Right ventricle myocardium superior (tissue), 1 donor: ENCODE results near the gene ZNF652. TPM values are rescaled to one million over a fixed set of nuclear protein-coding genes. Genes with fewer than 3 reads are reported as not detected.

ENCODE experiments used
- ATAC-seq: fragments of 200-7000 bp; cut with Tn5 transposase; one replicate; pipeline ENCODE4 v1.9.1; 2020; ENCODE audit warnings: mild to moderate bottlenecking; ENCODE audit not compliant: poor library complexity
- DNase-seq: peaks from one replicate; pipeline ENCODE4 v3.0.0-alpha.2; 2020
- intact Hi-C: fragments of 100-400 bp; cut with DNase I; formaldehyde crosslinking; loops from one replicate; pipeline ENCODE4 v1.11.2; 2022
- total RNA-seq: library from RNA; stranded (reverse); fragmentation: NEBNext Ultra II Directional; extraction: Animal tissue kit (Norgen Biotek cat#: 25700); gene quantifications from one replicate; pipeline ENCODE4 v1.2.1, GENCODE V29; 2021
- donor health status: DM: no; HTN: yes; CAD: no; lungs with severe emphysema.

ZNF652 gene
- total RNA-seq, 1 donor from 2014 or later = 18.6 TPM

GRCh38 chr17:49364119-49364518, 2.1 kb upstream of the ZNF652 start:
- ATAC-seq = no peak
- no peak for DNase-seq
- intact Hi-C loops = no loop called here

DNA sequence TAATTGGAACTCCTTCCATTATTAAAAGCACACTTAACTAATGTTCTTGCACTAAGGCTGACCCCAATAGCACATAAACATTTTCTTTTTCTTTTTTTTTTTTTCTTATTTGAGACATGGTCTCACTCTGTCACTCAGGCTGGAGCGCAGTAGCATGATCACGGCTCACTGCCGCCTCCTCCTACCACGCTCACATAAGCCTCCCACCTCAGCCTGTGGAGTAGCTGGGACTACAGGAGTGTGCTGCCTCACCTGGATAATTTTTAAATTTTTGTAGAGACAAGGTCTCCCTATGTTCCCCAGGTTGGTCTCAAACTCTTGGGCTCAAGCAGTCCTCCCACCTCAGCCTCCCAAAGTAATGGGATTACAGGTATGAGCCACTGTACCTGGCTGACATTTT, 1.2 kb upstream of the ZNF652 start:
- ATAC-seq = no peak
- intact Hi-C loops = no loop called here
- no peak for DNase-seq

GRCh38 chr17:49362723-49363117, 670 bp upstream of the ZNF652 start:
- intact Hi-C loops = no loop called here
- no peak for DNase-seq
- no peak for ATAC-seq

DNA sequence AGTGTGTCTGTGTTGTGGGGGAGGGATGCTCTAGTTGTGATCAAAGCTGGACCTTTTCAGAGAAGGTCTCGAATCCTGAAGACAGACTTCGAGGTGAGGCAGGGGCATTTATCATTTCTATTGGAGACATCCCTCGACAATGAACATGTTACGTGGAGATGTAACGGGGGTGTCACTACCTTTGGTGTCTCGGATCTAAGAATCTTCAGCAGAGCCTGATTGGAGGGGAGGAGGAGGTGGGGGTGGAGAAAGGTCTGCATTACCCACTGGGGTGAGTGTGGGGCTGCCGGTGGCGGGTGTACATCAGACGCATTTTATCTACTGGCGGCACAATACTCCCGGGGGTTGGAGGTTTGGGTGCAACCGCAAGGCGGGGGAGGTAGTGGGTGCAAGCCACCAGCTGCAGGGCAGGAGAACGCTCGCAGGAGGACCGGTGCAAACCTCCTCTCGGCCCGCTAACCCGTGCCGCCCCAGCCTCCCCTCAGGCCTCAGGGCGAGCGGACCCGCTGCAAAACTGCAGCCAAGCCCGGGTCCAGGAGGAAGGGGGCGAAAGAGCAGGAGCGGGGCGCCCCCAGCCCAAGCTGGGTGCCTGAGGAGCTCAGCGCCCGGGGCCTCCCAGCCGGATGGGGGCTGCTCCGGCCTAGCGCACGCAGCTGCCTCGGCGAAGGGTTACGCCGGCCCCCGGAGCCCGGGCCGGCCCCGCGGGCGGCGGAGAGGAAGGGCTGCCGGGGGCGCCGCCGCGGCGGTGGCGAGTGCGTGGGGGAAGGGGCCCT, 735 bp downstream of the ZNF652 start:
- DNase-seq = peak; percentile 57
- intact Hi-C loops = no loop called here
- peak; percentile 42 for ATAC-seq

DNA sequence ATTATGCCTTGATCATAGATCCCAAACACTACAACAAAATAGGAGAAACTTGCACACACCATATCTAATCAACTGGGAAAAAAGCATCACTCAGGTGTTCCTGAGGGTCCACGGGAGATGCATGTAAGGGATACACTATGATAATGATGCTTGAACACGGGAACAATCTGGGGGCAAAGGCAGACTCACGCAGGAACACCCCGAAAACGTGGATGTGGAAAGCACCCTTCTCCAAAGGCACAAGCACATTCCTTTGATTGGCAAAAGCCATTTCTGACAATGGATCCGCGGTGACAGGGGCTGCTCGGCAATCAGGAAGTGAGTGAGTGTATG, 1.3 kb downstream of the ZNF652 start:
- ATAC-seq = no peak
- intact Hi-C loops = no loop called here

GRCh38 chr17:49359990-49360795, 1.9 kb downstream of the ZNF652 start:
- intact Hi-C loops = no loop called here
- ATAC-seq (no peak), DNase-seq (no peak)

More for the DNA sequence above, 1.3 kb downstream of the ZNF652 start:
- DNase-seq = no peak

- DNase-seq (no peak), ATAC-seq (no peak)
- intact Hi-C loops = no loop called here
Measured at GRCh38 chr17:49358641-49359247, 3.3 kb downstream of the ZNF652 start.

GRCh38 chr17:49357516-49357915, 4.5 kb downstream of the ZNF652 start:
- DNase-seq (no peak), ATAC-seq (no peak)
- intact Hi-C loops = no loop called here

- DNase-seq (no peak), ATAC-seq (no peak)
- intact Hi-C loops = no loop called here
Measured at GRCh38 chr17:49356320-49356719, 5.7 kb downstream of the ZNF652 start.

- ATAC-seq (no peak), DNase-seq (no peak)
- intact Hi-C loops = no loop called here
Measured at GRCh38 chr17:49353607-49354006, 8.4 kb downstream of the ZNF652 start.

GRCh38 chr17:49352587-49353154, 9.4 kb downstream of the ZNF652 start:
- intact Hi-C loops = no loop called here
- no peak for DNase-seq
- no peak for ATAC-seq

GRCh38 chr17:49351572-49352140, 10.4 kb downstream of the ZNF652 start:
- intact Hi-C loops = no loop called here
- DNase-seq (no peak), ATAC-seq (no peak)

GRCh38 chr17:49349541-49349940, 12.5 kb downstream of the ZNF652 start:
- intact Hi-C loops = no loop called here
- ATAC-seq (no peak), DNase-seq (no peak)

DNA sequence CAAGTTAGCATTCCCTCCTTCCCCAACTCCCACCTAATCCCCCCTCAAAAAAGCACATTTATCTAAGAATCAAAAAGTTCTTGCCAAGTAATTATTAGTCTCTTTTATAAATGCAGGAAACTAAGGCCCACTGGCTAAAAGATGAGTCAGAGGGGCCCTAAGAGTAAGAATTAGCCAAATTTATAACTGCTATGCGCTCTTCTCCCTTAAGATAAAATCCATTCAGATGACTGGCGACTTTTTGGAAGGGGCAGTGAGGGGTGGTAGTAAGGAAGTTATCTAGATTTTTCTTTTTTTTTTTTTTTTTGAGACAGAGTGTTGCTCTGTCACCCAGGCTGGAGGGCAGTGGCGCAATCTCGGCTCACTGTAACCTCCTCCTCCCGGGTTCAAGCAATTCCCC, 17.1 kb downstream of the ZNF652 start:
- ATAC-seq (no peak), DNase-seq (no peak)
- intact Hi-C loops = no loop called here

- intact Hi-C loops = no loop called here
- DNase-seq = no peak
- ATAC-seq = no peak
Measured at GRCh38 chr17:49343273-49343672, 18.8 kb downstream of the ZNF652 start.

- DNase-seq = no peak
- no peak for ATAC-seq
- intact Hi-C loops = no loop called here
Measured at GRCh38 chr17:49342575-49342936, 19.5 kb downstream of the ZNF652 start.

DNA sequence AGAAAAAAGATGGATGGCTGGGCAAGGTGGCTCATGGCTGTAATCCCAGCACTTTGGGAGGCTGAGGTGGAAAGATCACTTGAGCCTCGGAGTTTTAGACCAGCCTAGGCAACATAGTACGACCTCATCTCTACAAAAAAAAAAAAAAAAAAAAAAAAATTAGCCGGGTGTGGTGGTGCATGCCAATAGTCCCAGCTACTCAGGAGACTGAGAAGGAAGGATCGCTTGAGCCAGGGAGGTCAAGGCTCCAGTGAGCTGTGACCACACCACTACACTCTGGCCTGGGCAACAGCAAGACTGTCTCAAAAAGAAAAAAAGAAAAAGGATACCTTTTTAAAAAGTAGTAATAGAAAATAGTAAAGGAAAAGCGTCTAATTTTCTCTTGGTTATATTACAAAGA, 20.7 kb downstream of the ZNF652 start:
- intact Hi-C loops = no loop called here
- ATAC-seq = peak; percentile 57

DNA sequence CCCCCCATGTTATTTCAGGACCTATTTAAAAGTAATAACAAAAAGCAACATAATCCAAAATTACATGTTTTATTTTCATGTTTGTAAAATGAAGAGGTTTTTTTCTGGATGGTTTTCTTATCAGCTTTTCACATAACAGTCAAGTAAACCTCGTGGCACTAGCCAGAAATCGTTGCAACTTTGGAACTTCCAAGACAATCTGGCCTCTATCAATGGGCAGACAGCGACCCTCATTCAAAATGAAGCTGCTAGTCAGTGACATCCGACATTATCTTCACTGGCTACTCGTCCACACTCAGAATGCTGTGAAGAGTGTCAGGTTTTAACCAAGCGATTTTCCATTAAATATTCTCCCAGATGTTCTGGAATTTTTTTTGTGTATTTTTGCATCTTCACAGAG, 22.7 kb downstream of the ZNF652 start:
- intact Hi-C loops = no loop called here
- DNase-seq (no peak), ATAC-seq (no peak)

More for the DNA sequence above, 20.7 kb downstream of the ZNF652 start:
- no peak for DNase-seq

DNA sequence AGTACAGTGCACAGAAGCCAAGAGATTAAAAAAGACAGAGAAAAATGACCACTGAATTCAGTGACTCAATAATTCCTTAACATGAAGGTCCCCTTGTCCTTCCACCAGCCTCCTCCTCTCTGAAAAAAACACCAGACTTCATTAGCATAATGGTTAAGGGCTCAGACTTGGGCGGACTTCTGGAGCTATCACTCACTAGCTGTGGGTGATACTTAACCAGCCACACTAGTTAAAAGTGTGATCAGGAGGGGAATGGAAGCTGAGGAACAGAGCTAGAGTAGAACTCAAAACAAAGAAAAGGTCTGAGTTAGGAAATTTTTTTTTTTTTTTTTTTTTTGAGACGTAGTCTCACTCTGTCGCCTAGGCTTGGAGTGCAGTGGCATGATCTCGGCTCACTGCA, 23.2 kb downstream of the ZNF652 start:
- intact Hi-C loops = no loop called here
- ATAC-seq = no peak

More for the DNA sequence above, 23.2 kb downstream of the ZNF652 start:
- no peak for DNase-seq
